ENCODE data around the gene MCOLN2. TPM values are rescaled to one million over a fixed set of nuclear protein-coding genes. Genes with fewer than 3 reads are reported as not detected.

Gene MCOLN2
- total RNA-seq, 1 experiment from 2014 or later: 1.3 TPM

DNA sequence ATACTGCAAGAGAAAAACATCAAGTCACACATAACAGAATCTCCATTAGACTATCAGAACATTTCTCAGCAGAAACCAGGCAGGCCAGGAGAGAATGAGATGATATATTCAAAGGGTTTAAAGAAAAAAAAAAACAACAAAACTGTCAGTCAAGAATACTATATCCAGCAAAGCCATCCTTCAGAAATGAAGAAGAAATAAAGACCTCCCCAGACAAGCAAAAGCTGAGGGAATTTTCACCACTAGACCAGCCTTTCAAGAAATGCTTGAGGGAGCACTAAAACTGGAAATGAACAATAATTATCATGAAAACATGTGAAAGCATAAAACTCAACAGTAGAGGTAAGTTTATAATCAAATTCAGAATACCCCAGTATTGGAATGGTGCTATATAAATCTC lies 47.2 kb downstream of the MCOLN2 start:
- no peak overlapping the region for H3K18ac ChIP-seq (ENCODE audit: insufficient read length, low read depth, low read length)
- no peaks in the 10 kb centered on the region for H3K79me2 ChIP-seq (ENCODE audit: insufficient read depth, low read length)
- no peak overlapping the region for H3K27ac Mint-ChIP-seq
- no peak overlapping the region for H3K23ac ChIP-seq (ENCODE audit: insufficient read length, low read depth, low read length)
- no peak overlapping the region for H2AK5ac ChIP-seq (ENCODE audit: insufficient read length, low read length)
- no peak overlapping the region for H3T11ph ChIP-seq (ENCODE audit: low read length)
- no peak overlapping the region for H4K5ac ChIP-seq (ENCODE audit: insufficient read length, low read depth, low read length)
- H4K8ac ChIP-seq (replicated peaks; ENCODE audit: insufficient read length, low read depth, low read length): no peak overlapping the region
- no peak overlapping the region for H3K14ac ChIP-seq (ENCODE audit: insufficient read depth, low read length)
- no peaks in the 10 kb centered on the region for H3K9me3 ChIP-seq (ENCODE audit: control insufficient read depth, low read depth, low read length)
- no peak overlapping the region for H3K9ac ChIP-seq (ENCODE audit: extremely low read depth, insufficient read length, low read length)
- H3K27me3 ChIP-seq (ENCODE audit: insufficient read depth, low read length): no peaks in the 10 kb centered on the region
- H3K79me1 ChIP-seq (ENCODE audit: insufficient read depth, low read depth, low read length, poor library complexity, severe bottlenecking): no peaks in the 10 kb centered on the region
- H2BK120ac ChIP-seq (ENCODE audit: low read depth, low read length, poor library complexity, severe bottlenecking): no peak overlapping the region
- H4K91ac ChIP-seq (ENCODE audit: insufficient read length, low read depth, low read length): no peak overlapping the region
- no peak overlapping the region for H3K27ac ChIP-seq (ENCODE audit: insufficient read length, low read depth, low read length)
- no peaks in the 10 kb centered on the region for H3K23me2 ChIP-seq (ENCODE audit: insufficient read length, low read depth, low read length, poor library complexity, severe bottlenecking)
- DNase-seq: no peak
- no peaks in the 10 kb centered on the region; a peak in 2 of 5 replicates for H3K9me3 Mint-ChIP-seq
- H3K4me1 Mint-ChIP-seq: peaks cover 20 to 24% of the 10 kb centered on the region in 2 experiments
- no peak overlapping the region for H2BK20ac ChIP-seq (ENCODE audit: low read depth, low read length, poor library complexity, severe bottlenecking)
- H4K20me1 ChIP-seq (ENCODE audit: control insufficient read depth, insufficient read depth, insufficient read length): no peaks in the 10 kb centered on the region
- no peak overlapping the region for H3K4me2 ChIP-seq (ENCODE audit: insufficient read depth, insufficient read length, low read length)
- no peaks in the 10 kb centered on the region; the same call in 1 of the 2 replicates for H3K4me1 ChIP-seq (ENCODE audit: insufficient read depth, low read length)
- H3K56ac ChIP-seq (ENCODE audit: insufficient read length, low read depth, low read length): no peak overlapping the region
- peaks cover 2% of the 10 kb centered on the region; the same call in 1 of the 2 replicates for H3K27me3 Mint-ChIP-seq (ENCODE audit: low read depth)
- TF ChIP-seq, protein P1, sequence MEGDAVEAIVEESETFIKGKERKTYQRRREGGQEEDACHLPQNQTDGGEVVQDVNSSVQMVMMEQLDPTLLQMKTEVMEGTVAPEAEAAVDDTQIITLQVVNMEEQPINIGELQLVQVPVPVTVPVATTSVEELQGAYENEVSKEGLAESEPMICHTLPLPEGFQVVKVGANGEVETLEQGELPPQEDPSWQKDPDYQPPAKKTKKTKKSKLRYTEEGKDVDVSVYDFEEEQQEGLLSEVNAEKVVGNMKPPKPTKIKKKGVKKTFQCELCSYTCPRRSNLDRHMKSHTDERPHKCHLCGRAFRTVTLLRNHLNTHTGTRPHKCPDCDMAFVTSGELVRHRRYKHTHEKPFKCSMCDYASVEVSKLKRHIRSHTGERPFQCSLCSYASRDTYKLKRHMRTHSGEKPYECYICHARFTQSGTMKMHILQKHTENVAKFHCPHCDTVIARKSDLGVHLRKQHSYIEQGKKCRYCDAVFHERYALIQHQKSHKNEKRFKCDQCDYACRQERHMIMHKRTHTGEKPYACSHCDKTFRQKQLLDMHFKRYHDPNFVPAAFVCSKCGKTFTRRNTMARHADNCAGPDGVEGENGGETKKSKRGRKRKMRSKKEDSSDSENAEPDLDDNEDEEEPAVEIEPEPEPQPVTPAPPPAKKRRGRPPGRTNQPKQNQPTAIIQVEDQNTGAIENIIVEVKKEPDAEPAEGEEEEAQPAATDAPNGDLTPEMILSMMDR (conservative IDR thresholded peaks at IDR 0.05): no peak
- H2BK15ac ChIP-seq (ENCODE audit: low read depth, low read length): no peak overlapping the region
- H3K4ac ChIP-seq (ENCODE audit: low read depth, low read length): no peak overlapping the region
- H3K36me3 Mint-ChIP-seq (ENCODE audit: insufficient read depth in 1 of 3, low read depth in 3 of 3): no peaks in the 10 kb centered on the region
- no peak overlapping the region for H2AFZ ChIP-seq (ENCODE audit: low read length)
- no peak overlapping the region for H2BK5ac ChIP-seq (ENCODE audit: insufficient read length, low read length)
- H2BK12ac ChIP-seq (ENCODE audit: insufficient read length, low read depth, low read length): no peak overlapping the region
- H3K4me3 Mint-ChIP-seq: no peak overlapping the region

Measured in H9 (cell line).